Measurements from ENCODE around the gene RETN.

The RETN gene

GRCh38 chr19:7625763-7626372, 43.0 kb upstream of the RETN start:
- DNase-seq (ENCODE audit: low spot score): no peak
- Histone ChIP-seq H3K27ac (no peak overlapping the region), H3K4me3 (no peak overlapping the region)
- TF ChIP-seq CTCF (IDR thresholded peaks at IDR 0.05): no peak

GRCh38 chr19:7627166-7627565, 41.7 kb upstream of the RETN start:
- Histone ChIP-seq H3K27ac (no peak overlapping the region), H3K4me3 (no peak overlapping the region)
- DNase-seq (ENCODE audit: low spot score): no peak
- TF ChIP-seq CTCF (IDR thresholded peaks at IDR 0.05): no peak

GRCh38 chr19:7628589-7629311, 40.1 kb upstream of the RETN start:
- Histone ChIP-seq H3K27ac (peak overlapping the region; percentile 70 to 91), H3K4me3 (peak overlapping the region; percentile 99)
- TF ChIP-seq CTCF (IDR thresholded peaks at IDR 0.05): no peak
- no peak for DNase-seq (ENCODE audit: low spot score)

GRCh38 chr19:7629347-7630054, 39.3 kb upstream of the RETN start, which contains the start of the genes PET100 and XAB2:
Gene PET100, plus strand, starts transcription at chr19:7629793. Its CDS starts 41 bp downstream, at chr19:7629834.
Gene XAB2, minus strand, starts transcription at chr19:7629545. Its CDS starts 18 bp downstream, at chr19:7629527.
- Histone ChIP-seq H3K4me3 (peak within 1 kb of the TSS; percentile 99), H3K27ac (peak within 1 kb of the TSS; percentile 84 to 91)
- DNase-seq (ENCODE audit: low spot score): peak; percentile 98
- TF ChIP-seq CTCF (IDR thresholded peaks at IDR 0.05): no peak

GRCh38 chr19:7631577-7631976, 37.3 kb upstream of the RETN start:
- no peak for DNase-seq (ENCODE audit: low spot score)
- H3K27ac ChIP-seq: no peak overlapping the region
- no peak for TF ChIP-seq CTCF (IDR thresholded peaks at IDR 0.05)
- H3K4me3 ChIP-seq: no peak overlapping the region

- H3K27ac ChIP-seq: no peak overlapping the region
- no peak overlapping the region for H3K4me3 ChIP-seq
- no peak for TF ChIP-seq CTCF (IDR thresholded peaks at IDR 0.05)
- DNase-seq (ENCODE audit: low spot score): no peak
These were observed 36.3 kb upstream of the RETN start for GRCh38 chr19:7632340-7633203.
